Hippocampal formation (tissue), 2 donors: ENCODE measurements around the gene RCN2.

Source experiments
- DNase-seq, 2 donors: peaks; one replicate each; lab custom pipeline; 2025; lab: John Stamatoyannopoulos, UW

Gene RCN2

GRCh38 chr15:76994496-76994895 is 62.9 kb downstream of the RCN2 start:
- DNase-seq: no peak

- DNase-seq: peak; percentile 61 to 71
Measured at GRCh38 chr15:76994971-76995945, 63.7 kb downstream of the RCN2 start, which contains the start of gene PSTPIP1. TSS of gene PSTPIP1 (plus strand) at chr15:76995126. CDS start at chr15:76995574, 448 bp downstream.

- peak in 1 of 2 donors; percentile 9 for DNase-seq
Measured at GRCh38 chr15:76996076-76996525, 64.6 kb downstream of the RCN2 start.

- DNase-seq: peak in 1 of 2 donors; percentile 25
Measured at GRCh38 chr15:76996526-76997401, 65.2 kb downstream of the RCN2 start.

- no peak for DNase-seq
Measured at GRCh38 chr15:76998663-76999285, 67.2 kb downstream of the RCN2 start.

- no peak for DNase-seq
Measured at GRCh38 chr15:76999996-77000395, 68.4 kb downstream of the RCN2 start.

GRCh38 chr15:77001351-77001750 is 69.8 kb downstream of the RCN2 start:
- no peak for DNase-seq

GRCh38 chr15:77001966-77002365 is 70.4 kb downstream of the RCN2 start:
- no peak for DNase-seq

GRCh38 chr15:77002436-77002835 is 70.9 kb downstream of the RCN2 start:
- no peak for DNase-seq

GRCh38 chr15:77002954-77003912 is 71.7 kb downstream of the RCN2 start:
- peak; percentile 3 to 49 for DNase-seq
